ENCODE data around the gene GMDS. TPM values are rescaled to one million over a fixed set of nuclear protein-coding genes. Genes with fewer than 3 reads are reported as not detected.

The GMDS gene
- total RNA-seq, 2 experiments from 2014 or later, result 13.9 to 16.4 TPM

DNA sequence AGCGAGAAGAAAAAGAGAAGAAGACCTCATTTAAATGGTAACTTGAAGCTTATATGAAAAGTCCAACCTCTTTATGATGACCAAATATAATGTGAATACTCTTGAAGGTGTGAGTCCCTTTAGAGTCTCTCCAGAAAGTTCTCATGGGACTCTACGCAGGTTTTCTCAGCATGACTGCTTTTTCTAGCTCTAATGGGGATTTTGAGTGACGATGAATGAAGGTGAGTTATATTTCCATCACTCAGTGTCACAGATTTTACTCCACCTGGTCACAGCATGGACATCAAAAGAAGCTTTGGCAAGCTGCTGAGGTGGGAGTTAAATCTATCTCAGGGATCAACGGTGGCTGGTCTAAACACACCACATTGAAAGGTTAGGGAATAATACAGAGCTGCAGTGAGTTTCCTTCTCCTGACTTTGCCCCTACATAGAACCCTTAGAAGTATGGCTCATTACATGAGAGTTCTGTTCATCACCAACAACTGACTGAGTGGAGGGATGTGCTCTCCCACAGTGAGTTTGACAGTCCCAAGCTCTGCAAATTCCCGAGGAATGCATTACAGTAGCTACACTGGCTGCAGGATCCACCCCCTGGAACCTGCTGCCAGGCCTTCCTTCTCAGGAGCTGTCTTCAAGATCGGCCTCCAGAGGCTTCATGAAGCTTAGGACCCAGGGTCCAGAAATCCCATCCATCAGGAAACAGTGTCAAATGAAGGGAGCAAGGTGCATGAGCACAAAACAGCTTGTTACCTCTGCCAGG is 508.9 kb downstream of the GMDS start:
- Mint-ChIP-seq H3K27ac (no peak overlapping the region), H3K27me3 (no peaks in the 10 kb centered on the region), H3K4me1 (ENCODE audit: low read depth) (no peaks in the 10 kb centered on the region), H3K9me3 (peaks cover 2% of the 10 kb centered on the region), H3K36me3 (ENCODE audit: low read depth) (no peaks in the 10 kb centered on the region), H3K4me3 (no peak overlapping the region)
- no peaks in the 10 kb centered on the region for H3K4me1 ChIP-seq (ENCODE audit: insufficient read depth, low read length)
- H3K9me3 ChIP-seq (ENCODE audit: control insufficient read depth in 1 of 2, insufficient read depth in 1 of 2, low read length in 2 of 2), result no peaks in the 10 kb centered on the region
- H3K27me3 ChIP-seq (ENCODE audit: control insufficient read depth in 1 of 2, insufficient read depth in 2 of 2, low read length in 2 of 2), result no peaks in the 10 kb centered on the region
- no peak for DNase-seq
- intact Hi-C loops (cut with DNase I, micrococcal nuclease), result no loop called here
- TF ChIP-seq, protein P1, sequence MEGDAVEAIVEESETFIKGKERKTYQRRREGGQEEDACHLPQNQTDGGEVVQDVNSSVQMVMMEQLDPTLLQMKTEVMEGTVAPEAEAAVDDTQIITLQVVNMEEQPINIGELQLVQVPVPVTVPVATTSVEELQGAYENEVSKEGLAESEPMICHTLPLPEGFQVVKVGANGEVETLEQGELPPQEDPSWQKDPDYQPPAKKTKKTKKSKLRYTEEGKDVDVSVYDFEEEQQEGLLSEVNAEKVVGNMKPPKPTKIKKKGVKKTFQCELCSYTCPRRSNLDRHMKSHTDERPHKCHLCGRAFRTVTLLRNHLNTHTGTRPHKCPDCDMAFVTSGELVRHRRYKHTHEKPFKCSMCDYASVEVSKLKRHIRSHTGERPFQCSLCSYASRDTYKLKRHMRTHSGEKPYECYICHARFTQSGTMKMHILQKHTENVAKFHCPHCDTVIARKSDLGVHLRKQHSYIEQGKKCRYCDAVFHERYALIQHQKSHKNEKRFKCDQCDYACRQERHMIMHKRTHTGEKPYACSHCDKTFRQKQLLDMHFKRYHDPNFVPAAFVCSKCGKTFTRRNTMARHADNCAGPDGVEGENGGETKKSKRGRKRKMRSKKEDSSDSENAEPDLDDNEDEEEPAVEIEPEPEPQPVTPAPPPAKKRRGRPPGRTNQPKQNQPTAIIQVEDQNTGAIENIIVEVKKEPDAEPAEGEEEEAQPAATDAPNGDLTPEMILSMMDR (IDR thresholded peaks at IDR 0.05), result no peak
- ChIA-PET CTCF (no interaction called here), POLR2A (no interaction called here)
- H3K36me3 ChIP-seq (ENCODE audit: insufficient read depth, low read length), result no peaks in the 10 kb centered on the region
- no peak for ATAC-seq (ENCODE audit: poor library complexity)
- no peak overlapping the region for H3K27ac ChIP-seq (ENCODE audit: low read depth in 1 of 2, low read length in 2 of 2)
- no peak overlapping the region for H3K4me3 ChIP-seq (ENCODE audit: low read length)

DNA sequence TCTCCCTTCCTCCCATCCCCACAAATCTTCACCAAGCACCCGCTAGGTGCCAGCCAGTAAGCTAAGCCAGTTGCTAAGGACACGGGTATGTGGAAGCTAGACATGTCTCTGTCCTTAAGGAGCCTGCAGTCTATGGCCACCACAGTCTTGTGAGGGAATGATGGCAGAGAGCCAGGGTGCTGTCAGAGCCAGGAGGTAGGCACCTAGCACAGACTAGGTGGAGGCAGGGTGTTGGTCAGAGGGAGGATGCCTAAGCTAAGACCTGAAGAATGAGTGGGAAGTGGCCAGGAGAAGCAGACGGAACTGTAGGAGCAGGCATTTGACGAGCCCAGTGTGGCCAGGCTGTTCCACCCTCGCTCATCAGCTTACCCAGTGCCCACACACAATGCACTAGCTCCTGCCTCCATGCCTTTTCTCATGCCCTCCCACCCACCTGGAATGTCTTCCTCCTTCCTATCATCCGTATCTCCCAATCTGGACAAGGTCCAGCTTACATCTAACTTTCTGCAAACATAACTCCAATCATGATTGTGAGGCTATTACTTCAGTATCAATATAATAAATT is 510.1 kb downstream of the GMDS start:
- ChIA-PET POLR2A (no interaction called here), CTCF (no interaction called here)
- no peak for ATAC-seq (ENCODE audit: poor library complexity)
- Histone ChIP-seq H3K36me3 (ENCODE audit: insufficient read depth, low read length) (no peaks in the 10 kb centered on the region), H3K4me3 (ENCODE audit: low read length) (no peak overlapping the region), H3K27ac (ENCODE audit: low read depth in 1 of 2, low read length in 2 of 2) (no peak overlapping the region), H3K27me3 (ENCODE audit: control insufficient read depth in 1 of 2, insufficient read depth in 2 of 2, low read length in 2 of 2) (no peaks in the 10 kb centered on the region), H3K4me1 (ENCODE audit: insufficient read depth, low read length) (no peaks in the 10 kb centered on the region), H3K9me3 (ENCODE audit: control insufficient read depth in 1 of 2, insufficient read depth in 1 of 2, low read length in 2 of 2) (no peaks in the 10 kb centered on the region)
- peaks cover 6% of the 10 kb centered on the region for H3K9me3 Mint-ChIP-seq
- H3K27me3 Mint-ChIP-seq, result no peaks in the 10 kb centered on the region
- H3K4me1 Mint-ChIP-seq (ENCODE audit: low read depth), result no peaks in the 10 kb centered on the region
- TF ChIP-seq, protein P1 (IDR thresholded peaks at IDR 0.05), result no peak
- peaks cover 9% of the 10 kb centered on the region for H3K36me3 Mint-ChIP-seq (ENCODE audit: low read depth)
- no peak overlapping the region for H3K4me3 Mint-ChIP-seq
- intact Hi-C loops (cut with DNase I, micrococcal nuclease), result no loop called here
- DNase-seq, result no peak
- no peak overlapping the region for H3K27ac Mint-ChIP-seq

DNA sequence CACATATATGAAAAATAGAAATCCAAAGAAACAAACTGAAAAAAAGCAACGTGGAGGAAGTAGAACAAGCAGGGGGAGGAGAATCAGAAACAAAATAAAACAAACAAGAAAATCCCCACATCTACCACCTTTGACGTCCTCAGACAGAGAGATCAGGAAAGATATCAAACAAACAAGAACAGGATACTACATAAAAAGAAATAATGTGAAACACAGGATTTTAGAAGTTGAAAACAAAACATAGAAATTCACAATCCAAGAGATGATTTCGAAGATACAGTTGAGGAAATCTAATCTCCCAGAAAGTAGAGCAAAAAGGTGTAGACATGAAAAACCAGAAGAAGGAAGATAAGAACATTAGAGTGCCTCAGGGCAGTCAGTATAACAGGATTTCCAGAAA is 514.5 kb downstream of the GMDS start:
- Histone ChIP-seq H3K4me3 (ENCODE audit: low read length) (no peak overlapping the region), H3K27me3 (ENCODE audit: control insufficient read depth in 1 of 2, insufficient read depth in 2 of 2, low read length in 2 of 2) (no peaks in the 10 kb centered on the region), H3K27ac (ENCODE audit: low read depth in 1 of 2, low read length in 2 of 2) (no peak overlapping the region), H3K4me1 (ENCODE audit: insufficient read depth, low read length) (no peaks in the 10 kb centered on the region), H3K36me3 (ENCODE audit: insufficient read depth, low read length) (peaks cover 2% of the 10 kb centered on the region), H3K9me3 (ENCODE audit: control insufficient read depth in 1 of 2, insufficient read depth in 1 of 2, low read length in 2 of 2) (no peaks in the 10 kb centered on the region)
- H3K4me3 Mint-ChIP-seq, result no peak overlapping the region
- intact Hi-C loops (cut with DNase I, micrococcal nuclease), result no loop called here
- no peak overlapping the region for H3K27ac Mint-ChIP-seq
- H3K4me1 Mint-ChIP-seq (ENCODE audit: low read depth), result no peaks in the 10 kb centered on the region
- TF ChIP-seq, protein P1 (IDR thresholded peaks at IDR 0.05), result no peak
- CTCF ChIA-PET, result no interaction called here
- H3K27me3 Mint-ChIP-seq, result no peaks in the 10 kb centered on the region
- ATAC-seq (ENCODE audit: poor library complexity) (no peak), DNase-seq (no peak)
- POLR2A ChIA-PET, result no interaction called here
- peaks cover 22% of the 10 kb centered on the region for H3K36me3 Mint-ChIP-seq (ENCODE audit: low read depth)
- H3K9me3 Mint-ChIP-seq, result peaks cover 6% of the 10 kb centered on the region

Data from CD4-positive, alpha-beta T cell (primary cell).